ENCODE data around the gene PRPSAP2. TPM values are rescaled to one million over a fixed set of nuclear protein-coding genes. Genes with fewer than 3 reads are reported as not detected.

The PRPSAP2 gene
- total and polyA plus RNA-seq, 2 of the 8 experiments (the other 6 are each of a cell fraction or from before 2014, with no cell fraction given) = 28.7 to 50.5 TPM

DNA sequence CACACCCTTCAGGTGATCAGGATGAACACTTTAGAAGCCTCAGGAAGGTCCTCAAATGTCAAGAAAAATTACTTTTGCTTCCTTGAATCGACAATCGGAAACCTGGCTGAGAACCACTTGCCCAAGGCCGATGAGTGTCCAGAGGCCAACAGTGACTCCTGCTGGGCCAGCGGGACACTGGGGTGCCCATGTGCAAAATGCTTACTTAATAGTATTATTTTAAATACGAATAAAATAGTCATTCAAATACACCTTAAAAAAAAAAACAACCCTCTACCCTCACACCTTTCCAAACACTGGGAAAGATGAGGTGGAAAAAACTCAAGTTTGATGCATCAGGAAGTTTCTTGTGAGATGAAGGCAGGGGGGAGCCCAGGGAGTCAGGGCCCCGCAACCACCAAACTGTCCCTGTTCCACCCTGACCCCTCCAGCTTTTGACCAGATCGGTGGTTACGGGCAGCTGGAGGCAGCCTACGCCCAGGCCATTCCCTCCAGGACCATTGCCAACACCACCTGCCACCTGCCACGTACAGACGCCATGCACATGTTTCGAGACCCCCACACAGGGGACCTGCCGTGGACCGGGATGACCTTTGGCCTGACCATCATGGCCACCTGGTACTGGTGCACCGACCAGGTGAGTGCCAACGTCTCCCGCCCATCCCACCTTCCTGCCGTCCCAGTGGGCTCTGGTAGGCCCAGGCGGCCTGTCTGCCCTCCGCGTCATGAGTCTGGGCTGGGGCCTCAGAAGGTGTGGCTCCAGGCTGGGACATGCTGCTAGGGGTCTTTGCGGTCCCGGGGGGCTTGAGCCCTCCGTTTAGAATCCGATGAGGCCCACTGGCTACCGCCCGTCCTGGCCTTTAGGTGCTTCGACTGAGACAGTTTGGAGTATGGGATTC, 112.9 kb downstream of the PRPSAP2 start:
- no peak overlapping the region for H3K4me3 ChIP-seq (ENCODE audit: extremely low read depth in 1 of 4, insufficient read depth in 2 of 4, low read depth in 3 of 4, low read length in 4 of 4)
- no peak overlapping the region for H2BK20ac ChIP-seq (ENCODE audit: low read length)
- no peak overlapping the region for H2AK5ac ChIP-seq (ENCODE audit: low read depth, low read length)
- H3K36me3 ChIP-seq (ENCODE audit: control insufficient read depth in 2 of 4, insufficient read depth in 4 of 4, low read length in 3 of 4) = peaks cover 6 to 17% (median 10%) of the 10 kb centered on the region in 4 experiments; a peak in 5 of 8 replicates
- WGBS, 2 experiments (ENCODE audit: extremely low coverage in 1 of 2, insufficient coverage in 1 of 2, insufficient read length in 1 of 2, insufficient replicate concordance in 2 of 2, low coverage in 1 of 2, low lambda C conversion rate in 2 of 2, missing lambda C conversion rate in 1 of 2) = 90% methylated on average over 28 of the region's 28 CpGs; no CpG with 5 or more reads in 1 of the 2 experiments
- peaks cover 0 to 29% (median 18%) of the 10 kb centered on the region in 4 experiments; a peak in 6 of 7 replicates for H3K4me1 ChIP-seq (replicated peaks in 1 of 4; ENCODE audit: control insufficient read depth in 3 of 4, insufficient read depth in 4 of 4, low read length in 3 of 4)
- no peak overlapping the region for H4K5ac ChIP-seq (ENCODE audit: insufficient read length, low read depth, low read length)
- no peak overlapping the region for H2BK120ac ChIP-seq (replicated peaks; ENCODE audit: low read depth, low read length)
- peaks cover 5% of the 10 kb centered on the region; the same call in 1 of the 2 replicates for H3K79me1 ChIP-seq (ENCODE audit: low read depth, low read length)
- FAIRE-seq = no peak
- H3K4ac ChIP-seq (replicated peaks; ENCODE audit: insufficient read length, low read depth, low read length) = no peak overlapping the region
- H3K56ac ChIP-seq (replicated peaks; ENCODE audit: insufficient read length, low read depth, low read length) = no peak overlapping the region
- H3K27ac ChIP-seq (ENCODE audit: low read depth, low read length) = no peak overlapping the region
- H2BK15ac ChIP-seq (ENCODE audit: low read length) = no peak overlapping the region
- H3K23ac ChIP-seq (ENCODE audit: insufficient read length) = no peak overlapping the region
- H3K23me2 ChIP-seq (ENCODE audit: low read depth, low read length) = no peaks in the 10 kb centered on the region
- H2BK12ac ChIP-seq (ENCODE audit: low read depth, low read length) = no peak overlapping the region
- H4K91ac ChIP-seq (replicated peaks; ENCODE audit: insufficient read length, low read length) = no peak overlapping the region
- no peak overlapping the region for H2BK5ac ChIP-seq (ENCODE audit: low read depth, low read length)
- H2AFZ ChIP-seq (ENCODE audit: low read length) = no peak overlapping the region
- peaks cover 2 to 12% of the 10 kb centered on the region in 2 experiments for H4K20me1 ChIP-seq (replicated peaks in 1 of 2; ENCODE audit: control insufficient read depth in 1 of 2, insufficient read depth in 2 of 2, low read length in 2 of 2)
- 0 out of 4 replicates have a peak, but pooled peaks of 1 of the 2 experiments have one; percentile 5 for TF ChIP-seq RAD21 (IDR thresholded peaks at IDR 0.05 in 1 of 2, conservative IDR thresholded peaks at IDR 0.05 in 1 of 2; ENCODE audit: low read depth in 2 of 2, low read length in 2 of 2)
- no peak for TF ChIP-seq EGR1 (IDR thresholded peaks at IDR 0.05; ENCODE audit: borderline replicate concordance, low read depth, low read length)
- TF ChIP-seq, protein P1, sequence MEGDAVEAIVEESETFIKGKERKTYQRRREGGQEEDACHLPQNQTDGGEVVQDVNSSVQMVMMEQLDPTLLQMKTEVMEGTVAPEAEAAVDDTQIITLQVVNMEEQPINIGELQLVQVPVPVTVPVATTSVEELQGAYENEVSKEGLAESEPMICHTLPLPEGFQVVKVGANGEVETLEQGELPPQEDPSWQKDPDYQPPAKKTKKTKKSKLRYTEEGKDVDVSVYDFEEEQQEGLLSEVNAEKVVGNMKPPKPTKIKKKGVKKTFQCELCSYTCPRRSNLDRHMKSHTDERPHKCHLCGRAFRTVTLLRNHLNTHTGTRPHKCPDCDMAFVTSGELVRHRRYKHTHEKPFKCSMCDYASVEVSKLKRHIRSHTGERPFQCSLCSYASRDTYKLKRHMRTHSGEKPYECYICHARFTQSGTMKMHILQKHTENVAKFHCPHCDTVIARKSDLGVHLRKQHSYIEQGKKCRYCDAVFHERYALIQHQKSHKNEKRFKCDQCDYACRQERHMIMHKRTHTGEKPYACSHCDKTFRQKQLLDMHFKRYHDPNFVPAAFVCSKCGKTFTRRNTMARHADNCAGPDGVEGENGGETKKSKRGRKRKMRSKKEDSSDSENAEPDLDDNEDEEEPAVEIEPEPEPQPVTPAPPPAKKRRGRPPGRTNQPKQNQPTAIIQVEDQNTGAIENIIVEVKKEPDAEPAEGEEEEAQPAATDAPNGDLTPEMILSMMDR (IDR thresholded peaks at IDR 0.05; ENCODE audit: control extremely low read depth in 1 of 3, insufficient read depth in 1 of 3, low read depth in 1 of 3, low read length in 3 of 3) = 0 out of 4 replicates have a peak, but pooled peaks of 1 of the 3 experiments have one; percentile 5
- H3K14ac ChIP-seq (ENCODE audit: insufficient read length) = no peak overlapping the region
- H3K18ac ChIP-seq (ENCODE audit: extremely low read depth, low read length) = no peak overlapping the region
- no peaks in the 10 kb centered on the region for H3K79me2 ChIP-seq (ENCODE audit: control insufficient read depth in 1 of 2, insufficient read depth in 2 of 2, low read length in 2 of 2)
- H3K27me3 ChIP-seq (replicated peaks in 1 of 4; ENCODE audit: control insufficient read depth in 3 of 4, extremely low read depth in 1 of 4, insufficient read depth in 3 of 4, low read length in 3 of 4) = no peaks in the 10 kb centered on the region
- H4K8ac ChIP-seq (ENCODE audit: extremely low read depth, insufficient read depth, low read length) = 0 out of 2 replicates have a peak overlapping the region, but pooled peaks have one; percentile 2
- ChIA-PET CTCF (ENCODE audit: partially characterized antibody) (interaction anchor here (1.2 to 2.2 kb wide), 3 partner anchors 10 to 20 kb away, joined by 3 to 9 read pairs (median 4); no protein-coding TSS in a partner anchor), POLR2A (ENCODE audit: partially characterized antibody) (no interaction called here)
- H3K4me2 ChIP-seq (ENCODE audit: insufficient read depth in 1 of 2, low read depth in 2 of 2, low read length in 2 of 2) = no peak overlapping the region
- no peaks in the 10 kb centered on the region for H3K9me3 ChIP-seq (ENCODE audit: insufficient read depth in 2 of 2, low read depth in 1 of 2, low read length in 1 of 2)
- no peak overlapping the region for H3K9ac ChIP-seq (replicated peaks in 1 of 4; ENCODE audit: extremely low read depth in 1 of 4, low read depth in 3 of 4, low read length in 3 of 4)
- DNase-seq (ENCODE audit: low read depth in 1 of 2, low spot score in 2 of 2) = no peak

Data from H1 (cell line).